WTC11 (cell line): ENCODE results near the gene EPHA1.

Experiments
- CTCF ChIP-seq: fragments of 200-600 bp; IDR thresholded peaks from 2 replicates; pipeline ENCODE4 v1.8.0; 2022; ENCODE audit warnings: antibody characterized with exemption
- ELF4 ChIP-seq: sonication (generic); formaldehyde crosslinking; IDR thresholded peaks from 2 replicates; pipeline ENCODE4 v1.8.1; 2022; ENCODE audit warnings: low read depth, mild to moderate bottlenecking, moderate library complexity, missing genetic modification reagents
- MAX ChIP-seq: sonication (generic); formaldehyde crosslinking; IDR thresholded peaks from 2 replicates; pipeline ENCODE4 v1.8.0; 2022; ENCODE audit warnings: mild to moderate bottlenecking, missing genetic modification reagents
- USF2 ChIP-seq: sonication (generic); formaldehyde crosslinking; IDR thresholded peaks from 2 replicates; pipeline ENCODE4 v1.8.1; 2023; ENCODE audit warnings: mild to moderate bottlenecking, missing genetic modification reagents, moderate library complexity

- no peak for TF ChIP-seq CTCF
- no peak for TF ChIP-seq ELF4 (CRISPR knock-in tag)
- no peak for TF ChIP-seq USF2 (CRISPR knock-in tag)
- TF ChIP-seq MAX (CRISPR knock-in tag), result no peak
Measured at GRCh38 chr7:143385891-143386781, 22.5 kb downstream of the EPHA1 start.
